Left ventricle myocardium inferior (tissue), 1 donor: Measurements from ENCODE around the gene ASIC2. TPM values are rescaled to one million over a fixed set of nuclear protein-coding genes. Genes with fewer than 3 reads are reported as not detected.

Source experiments
- DNase-seq: peaks from one replicate; pipeline ENCODE4 v3.0.0-alpha.2; 2020
- H3K27ac ChIP-seq: fragments of 200-600 bp; replicated peaks from 2 replicates; pipeline ENCODE4 v1.8.0; 2021
- H3K27me3 ChIP-seq: fragments of 200-600 bp; 2 replicates; pipeline ENCODE4 v1.8.0; 2021; ENCODE audit warnings: low read depth
- H3K36me3 ChIP-seq: fragments of 200-600 bp; 2 replicates; pipeline ENCODE4 v1.8.0; 2021
- H3K4me1 ChIP-seq: fragments of 200-600 bp; 2 replicates; pipeline ENCODE4 v1.8.0; 2021
- H3K4me3 ChIP-seq: fragments of 200-600 bp; 2 replicates; pipeline ENCODE4 v1.8.0; 2021; ENCODE audit warnings: mild to moderate bottlenecking, moderate library complexity
- H3K9me3 ChIP-seq: fragments of 200-600 bp; replicated peaks from 2 replicates; pipeline ENCODE4 v1.8.0; 2021
- CTCF ChIP-seq: fragments of 200-600 bp; IDR thresholded peaks from 2 replicates; pipeline ENCODE4 v1.8.0; 2021; ENCODE audit warnings: antibody characterized with exemption, mild to moderate bottlenecking, borderline replicate concordance
- intact Hi-C: fragments of 100-400 bp; cut with micrococcal nuclease; formaldehyde crosslinking; loops from one replicate; pipeline ENCODE4 v1.11.0; 2022
- total RNA-seq: library from RNA; stranded (reverse); fragmentation: NEBNext Ultra II Directional; extraction: Animal tissue kit (Norgen Biotek cat#: 25700); gene quantifications from one replicate; pipeline ENCODE4 v1.2.1, GENCODE V29; 2021
- donor health status: DM: no; HTN: yes; CAD: no; lungs with severe emphysema.

Gene ASIC2
- total RNA-seq, 1 donor from 2014 or later = not detected

- no peak for DNase-seq
- Histone ChIP-seq H3K27me3 (peaks cover 97% of the 10 kb centered on the region), H3K36me3 (no peaks in the 10 kb centered on the region), H3K4me3 (no peak overlapping the region), H3K27ac (no peak overlapping the region), H3K4me1 (no peaks in the 10 kb centered on the region), H3K9me3 (no peaks in the 10 kb centered on the region)
- TF ChIP-seq CTCF = no peak
- intact Hi-C loops = no loop called here
Observed at GRCh38 chr17:33199571-33200510, 93.3 kb downstream of the ASIC2 start.

DNA sequence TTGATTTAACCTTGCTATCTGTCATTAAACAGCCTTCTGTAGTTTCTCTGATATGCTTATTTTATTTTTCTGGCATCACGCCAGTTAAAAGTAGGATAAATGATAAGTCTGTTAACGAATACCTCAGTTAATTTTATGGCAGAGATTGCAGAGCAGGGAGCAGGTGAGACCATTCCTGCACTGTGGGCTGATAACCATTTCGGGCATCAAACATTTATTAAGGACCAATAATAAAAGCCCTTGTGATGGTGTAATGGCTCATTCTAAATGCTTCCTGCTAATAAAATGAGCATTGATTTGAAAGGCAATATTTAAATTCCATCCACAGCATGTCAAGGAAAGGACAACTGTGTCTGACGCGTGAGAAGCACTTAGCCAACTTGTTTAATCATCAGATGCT is 94.1 kb downstream of the ASIC2 start:
- Histone ChIP-seq H3K4me3 (no peak overlapping the region), H3K4me1 (no peaks in the 10 kb centered on the region), H3K36me3 (no peaks in the 10 kb centered on the region), H3K27ac (no peak overlapping the region), H3K27me3 (peaks cover 97% of the 10 kb centered on the region), H3K9me3 (no peaks in the 10 kb centered on the region)
- TF ChIP-seq CTCF = no peak
- intact Hi-C loops = no loop called here
- DNase-seq = no peak

DNA sequence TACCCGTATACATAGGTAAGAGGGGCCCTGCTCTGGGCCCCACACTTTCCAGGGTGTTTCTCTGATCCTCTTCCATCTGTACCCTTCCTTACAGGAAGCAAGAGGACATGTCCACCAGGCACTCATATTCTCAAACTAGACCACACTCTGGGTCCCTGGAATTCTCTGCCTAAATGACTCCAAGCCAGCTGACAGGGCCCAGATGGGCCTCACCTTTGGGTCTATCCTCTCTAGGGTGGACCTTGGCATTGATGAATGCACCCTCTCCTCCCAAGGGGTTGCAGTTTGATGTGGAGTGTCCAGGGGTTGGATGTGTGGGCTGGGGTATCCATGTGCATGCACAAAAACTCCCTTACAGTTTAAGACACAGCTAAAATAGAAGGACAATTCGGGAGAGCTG is 95.8 kb downstream of the ASIC2 start:
- no peak for TF ChIP-seq CTCF
- Histone ChIP-seq H3K4me3 (no peak overlapping the region), H3K9me3 (no peaks in the 10 kb centered on the region), H3K36me3 (no peaks in the 10 kb centered on the region), H3K27me3 (peaks cover 97% of the 10 kb centered on the region), H3K4me1 (no peaks in the 10 kb centered on the region), H3K27ac (no peak overlapping the region)
- intact Hi-C loops = no loop called here
- no peak for DNase-seq

DNA sequence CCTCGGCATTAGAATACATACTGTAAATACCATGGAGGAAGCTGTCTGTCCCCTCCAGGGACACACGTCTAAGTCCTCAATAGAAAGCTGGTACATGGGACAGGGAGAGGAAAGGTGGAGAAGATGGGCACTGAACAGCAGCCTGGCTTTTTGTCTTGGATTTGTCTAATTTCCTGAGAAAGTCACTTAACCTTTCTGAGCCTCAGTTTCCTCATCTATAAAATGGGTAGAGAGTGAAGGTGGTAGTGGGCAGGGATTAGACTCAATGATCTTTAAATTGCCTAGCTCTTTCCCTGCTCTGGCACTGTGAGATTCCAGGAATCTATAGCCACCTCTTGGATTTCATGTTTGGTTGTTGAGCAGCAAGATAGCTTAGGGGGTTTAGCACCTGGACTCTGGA is 96.2 kb downstream of the ASIC2 start:
- Histone ChIP-seq H3K4me3 (no peak overlapping the region), H3K27me3 (peaks cover 97% of the 10 kb centered on the region), H3K9me3 (no peaks in the 10 kb centered on the region), H3K36me3 (no peaks in the 10 kb centered on the region), H3K27ac (no peak overlapping the region), H3K4me1 (no peaks in the 10 kb centered on the region)
- TF ChIP-seq CTCF = no peak
- intact Hi-C loops = no loop called here
- DNase-seq = no peak

GRCh38 chr17:33192951-33193911 is 99.9 kb downstream of the ASIC2 start:
- Histone ChIP-seq H3K27ac (no peak overlapping the region), H3K36me3 (no peaks in the 10 kb centered on the region), H3K27me3 (peaks cover 98% of the 10 kb centered on the region), H3K4me1 (no peaks in the 10 kb centered on the region), H3K4me3 (no peak overlapping the region), H3K9me3 (no peaks in the 10 kb centered on the region)
- no peak for TF ChIP-seq CTCF
- intact Hi-C loops = no loop called here
- DNase-seq = no peak
